H1 (cell line): ENCODE results near the gene ZNHIT3. TPM values are rescaled to one million over a fixed set of nuclear protein-coding genes. Genes with fewer than 3 reads are reported as not detected.
A peak's percentile ranks its signal among the peaks of the same experiment; 100 is the strongest.

Experiments
- CTCF ChIA-PET: fragments of 300-600 bp; sonication (Branson Sonifier 250); formaldehyde crosslinking; loops from one replicate; lab custom pipeline; 2021; ENCODE audit not compliant: partially characterized antibody; lab: Charles Lee
- POLR2A ChIA-PET: fragments of 300-600 bp; sonication (Branson Sonifier 250); formaldehyde crosslinking; loops from one replicate; lab custom pipeline; 2021; ENCODE audit warnings: inconsistent platforms; ENCODE audit not compliant: partially characterized antibody; lab: Charles Lee
- DNase-seq, 2 experiments: peaks; one replicate each; pipeline versions ENCODE4 v3.0.0 to v3.0.0-alpha.2; 2010 to 2022; ENCODE audit warnings: low spot score in 2 of 2, low read depth in 1 of 2, mixed read lengths in 1 of 2
- FAIRE-seq: peaks from 2 replicates; lab custom pipeline; 2011; peaks lifted over from hg19 to GRCh38; lab: Jason Lieb, UNC
- H2AFZ ChIP-seq: 2 replicates; pipeline ENCODE4 v1.8.1; 2012; ENCODE audit warnings: low read length, inconsistent platforms
- H2AK5ac ChIP-seq: 2 replicates; pipeline ENCODE4 v1.6.1; 2013; ENCODE audit warnings: low read depth, low read length
- H2BK120ac ChIP-seq: replicated peaks from 2 replicates; pipeline ENCODE3; 2013; ENCODE audit warnings: low read depth, low read length, inconsistent platforms
- H2BK12ac ChIP-seq: 2 replicates; pipeline ENCODE4 v1.6.1; 2013; ENCODE audit warnings: low read depth, low read length
- H2BK15ac ChIP-seq: 2 replicates; pipeline ENCODE4 v1.6.1; 2013; ENCODE audit warnings: low read length
- H2BK20ac ChIP-seq: 2 replicates; pipeline ENCODE4 v1.6.1; 2013; ENCODE audit warnings: low read length
- H2BK5ac ChIP-seq: 2 replicates; pipeline ENCODE4 v1.6.1; 2013; ENCODE audit warnings: low read depth, low read length
- H3K14ac ChIP-seq: 2 replicates; pipeline ENCODE4 v1.6.1; 2013; ENCODE audit warnings: inconsistent platforms; ENCODE audit not compliant: insufficient read length
- H3K18ac ChIP-seq: 2 replicates; pipeline ENCODE4 v1.6.1; 2013; ENCODE audit warnings: low read length; ENCODE audit errors: extremely low read depth
- H3K23ac ChIP-seq: 2 replicates; pipeline ENCODE4 v1.6.1; 2013; ENCODE audit warnings: inconsistent platforms; ENCODE audit not compliant: insufficient read length
- H3K23me2 ChIP-seq: 2 replicates; pipeline ENCODE4 v1.6.1; 2013; ENCODE audit warnings: low read depth, low read length
- H3K27ac ChIP-seq: 2 replicates; pipeline ENCODE4 v1.6.1; 2011; ENCODE audit warnings: low read depth, low read length, inconsistent platforms
- H3K27me3 ChIP-seq, 4 experiments: replicated peaks in 1 of 4; 1 replicate in 1 of 4; 2 replicates in 3 of 4; pipeline versions ENCODE4 v1.6.1 to v1.8.1; 2011 to 2013; ENCODE audit warnings: low read length in 3 of 4, mild to moderate bottlenecking in 3 of 4, inconsistent platforms in 2 of 4, mixed read lengths in 2 of 4, moderate library complexity in 1 of 4; ENCODE audit not compliant: control insufficient read depth in 3 of 4, insufficient read depth in 3 of 4; ENCODE audit errors: extremely low read depth in 1 of 4
- H3K36me3 ChIP-seq, 4 experiments: 2 replicates each; pipeline versions ENCODE4 v1.6.1 to v1.8.1; 2011 to 2013; ENCODE audit warnings: mild to moderate bottlenecking in 4 of 4, low read length in 3 of 4, moderate library complexity in 2 of 4, control low read depth in 1 of 4, inconsistent platforms in 1 of 4; ENCODE audit not compliant: insufficient read depth in 4 of 4, control insufficient read depth in 2 of 4
- H3K4ac ChIP-seq: replicated peaks from 2 replicates; pipeline ENCODE3; 2013; ENCODE audit warnings: low read length, low read depth, mixed read lengths, inconsistent platforms; ENCODE audit not compliant: insufficient read length
- H3K4me1 ChIP-seq, 4 experiments: replicated peaks in 1 of 4; 1 replicate in 1 of 4; 2 replicates in 3 of 4; pipeline versions ENCODE4 v1.6.1 to v1.8.1; 2011 to 2013; ENCODE audit warnings: low read length in 3 of 4, inconsistent platforms in 2 of 4, mixed read lengths in 1 of 4; ENCODE audit not compliant: insufficient read depth in 4 of 4, control insufficient read depth in 3 of 4
- H3K4me2 ChIP-seq, 2 experiments: 2 replicates each; pipeline versions ENCODE4 v1.6.1 to v1.8.1; 2011 to 2013; ENCODE audit warnings: low read depth in 2 of 2, low read length in 2 of 2, control low read depth in 1 of 2, inconsistent platforms in 1 of 2, mild to moderate bottlenecking in 1 of 2; ENCODE audit not compliant: insufficient read depth in 1 of 2
- H3K4me3 ChIP-seq, 4 experiments: fragments of 200-600, 300-600 bp in 1 of 4; sonication (generic), shearing (Covaris generic), sonication (Bioruptor Twin) in 1 of 4; 2 replicates each; pipeline versions ENCODE4 v1.5.1 to v1.8.1; 2011 to 2016; ENCODE audit warnings: low read length in 4 of 4, low read depth in 3 of 4, control low read depth in 2 of 4, inconsistent platforms in 2 of 4, mild to moderate bottlenecking in 2 of 4, mixed read lengths in 1 of 4, moderate library complexity in 1 of 4; ENCODE audit not compliant: insufficient read depth in 2 of 4; ENCODE audit errors: extremely low read depth in 1 of 4
- H3K56ac ChIP-seq: replicated peaks from 2 replicates; pipeline ENCODE3; 2013; ENCODE audit warnings: low read depth, mild to moderate bottlenecking, mixed read lengths, low read length, inconsistent platforms; ENCODE audit not compliant: insufficient read length
- H3K79me1 ChIP-seq: 2 replicates; pipeline ENCODE4 v1.6.1; 2013; ENCODE audit warnings: low read depth, low read length, control low read depth
- H3K79me2 ChIP-seq, 2 experiments: 2 replicates each; pipeline versions ENCODE4 v1.6.1 to v1.8.1; 2012 to 2013; ENCODE audit warnings: low read length in 2 of 2, mild to moderate bottlenecking in 2 of 2, inconsistent platforms in 1 of 2; ENCODE audit not compliant: insufficient read depth in 2 of 2, control insufficient read depth in 1 of 2
- H3K9ac ChIP-seq, 4 experiments: replicated peaks in 1 of 4; 1 replicate in 1 of 4; 2 replicates in 3 of 4; pipeline versions ENCODE4 v1.6.1 to v1.8.1; 2011 to 2013; ENCODE audit warnings: low read depth in 3 of 4, low read length in 3 of 4, control low read depth in 2 of 4, mild to moderate bottlenecking in 2 of 4, moderate library complexity in 2 of 4, inconsistent platforms in 1 of 4; ENCODE audit errors: extremely low read depth in 1 of 4
- H3K9me3 ChIP-seq, 2 experiments: 2 replicates each; pipeline versions ENCODE4 v1.6.1 to v1.8.1; 2012 to 2013; ENCODE audit warnings: mild to moderate bottlenecking in 2 of 2, moderate library complexity in 2 of 2, control low read depth in 1 of 2, inconsistent platforms in 1 of 2, low read depth in 1 of 2, low read length in 1 of 2, mixed read lengths in 1 of 2; ENCODE audit not compliant: insufficient read depth in 2 of 2
- H4K20me1 ChIP-seq, 2 experiments: replicated peaks in 1 of 2; 2 replicates each; pipeline versions ENCODE3 to v1.8.1; 2011 to 2013; ENCODE audit warnings: inconsistent platforms in 2 of 2, low read length in 2 of 2, mild to moderate bottlenecking in 1 of 2; ENCODE audit not compliant: insufficient read depth in 2 of 2, control insufficient read depth in 1 of 2
- H4K5ac ChIP-seq: 2 replicates; pipeline ENCODE4 v1.6.1; 2013; ENCODE audit warnings: low read length, low read depth, mixed read lengths, inconsistent platforms; ENCODE audit not compliant: insufficient read length
- H4K8ac ChIP-seq: 2 replicates; pipeline ENCODE4 v1.8.0; 2013; ENCODE audit warnings: mild to moderate bottlenecking, moderate library complexity, low read length, inconsistent platforms; ENCODE audit not compliant: insufficient read depth; ENCODE audit errors: extremely low read depth
- H4K91ac ChIP-seq: replicated peaks from 2 replicates; pipeline ENCODE3; 2013; ENCODE audit warnings: low read length, mixed read lengths, inconsistent platforms; ENCODE audit not compliant: insufficient read length
- JUN ChIP-seq: IDR thresholded peaks from 2 replicates; pipeline ENCODE4 v1.6.1; 2011; ENCODE audit warnings: low read depth, mild to moderate bottlenecking, improper control_type of control experiment, low read length
- POLR2A ChIP-seq, 2 experiments: IDR thresholded peaks; 1 replicate in 1 of 2; 2 replicates in 1 of 2; pipeline ENCODE4 v1.6.1; 2011; ENCODE audit warnings: low read depth in 2 of 2, low read length in 2 of 2, mild to moderate bottlenecking in 2 of 2; ENCODE audit errors: control extremely low read depth in 1 of 2
- POLR2AphosphoS5 ChIP-seq: IDR thresholded peaks from 2 replicates; pipeline ENCODE4 v1.6.1; 2011; ENCODE audit warnings: low read depth, low read length
- WGBS, 2 experiments: shearing (Covaris generic) in 1 of 2; methylation state at CpG; one replicate each; pipeline versions ENCODE4 v1.1.6 to v1.1.7; 2013 to 2015; ENCODE audit warnings: low lambda C conversion rate in 2 of 2, mixed read lengths in 2 of 2, inconsistent platforms in 1 of 2, low coverage in 1 of 2, missing lambda C conversion rate in 1 of 2; ENCODE audit not compliant: insufficient replicate concordance in 2 of 2, insufficient coverage in 1 of 2, insufficient read length in 1 of 2; ENCODE audit errors: extremely low coverage in 1 of 2, missing lambda C conversion rate in 1 of 2; 5-methylcytosine and 5-hydroxymethylcytosine counted together
- polyA plus RNA-seq, 7 experiments: library from polyadenylated mRNA; depleted of rRNA in 3 of 7; stranded (reverse) in 5 of 7; unstranded in 2 of 7; fragments of >200 nt in 5 of 7; fragments of 200-250 nt in 2 of 7; gene quantifications; 1 replicate in 5 of 7; 2 replicates in 1 of 7; 4 replicates in 1 of 7; pipeline versions ENCODE4 v1.2.1 to v1.2.3, GENCODE V29; 2011 to 2013; ENCODE audit warnings: missing spikeins in 2 of 7, mixed read lengths in 2 of 7
- total RNA-seq: library from RNA; stranded (reverse); fragmentation: NEBNext Ultra II Directional; extraction: Animal tissue kit (Norgen Biotek cat#: 25700); gene quantifications from 2 replicates; pipeline ENCODE4 v1.2.1, GENCODE V29; 2021

Gene ZNHIT3
- total and polyA plus RNA-seq, 2 of the 8 experiments (the other 6 are each of a cell fraction or from before 2014, with no cell fraction given), result 59.1 to 147 TPM

GRCh38 chr17:36514856-36515255 lies 28.4 kb downstream of the ZNHIT3 start:
- TF ChIP-seq JUN, result no peak
- 0 out of 2 replicates have a peak, but pooled peaks have one; percentile 1 for TF ChIP-seq POLR2AphosphoS5
- peak in 1 of 2 experiments; percentile 2; a peak in 1 of 3 replicates for TF ChIP-seq POLR2A (IDR thresholded peaks at IDR 0.05; ENCODE audit: control extremely low read depth in 1 of 2, low read depth in 2 of 2, low read length in 2 of 2)
- H2BK12ac ChIP-seq, result no peak overlapping the region
- FAIRE-seq, result no peak
- no peak overlapping the region for H2BK120ac ChIP-seq
- no peaks in the 10 kb centered on the region for H3K79me1 ChIP-seq
- H2AK5ac ChIP-seq, result no peak overlapping the region
- no peak overlapping the region for H3K4me3 ChIP-seq
- no peak overlapping the region for H3K23ac ChIP-seq
- H4K8ac ChIP-seq, result no peak overlapping the region
- no peak overlapping the region for H4K5ac ChIP-seq
- H4K91ac ChIP-seq, result no peak overlapping the region
- no peak overlapping the region for H3K56ac ChIP-seq
- no peak overlapping the region for H3K14ac ChIP-seq
- H3K9me3 ChIP-seq, result no peaks in the 10 kb centered on the region
- H3K4me2 ChIP-seq, result no peak overlapping the region
- CTCF ChIA-PET, result interaction anchor here (0.9 kb wide), 1 partner anchor 26 kb away, joined by 3 read pairs; no protein-coding TSS in a partner anchor
- H3K9ac ChIP-seq, result no peak overlapping the region
- no peaks in the 10 kb centered on the region for H3K79me2 ChIP-seq
- POLR2A ChIA-PET, result interaction anchor here (1.0 to 13.9 kb wide), 8 partner anchors 9 to 567 kb away, joined by 3 to 205 read pairs (median 8); partner anchors contain the start of gene MYO19
- no peak for DNase-seq
- no peaks in the 10 kb centered on the region for H3K4me1 ChIP-seq
- H3K27me3 ChIP-seq, result no peaks in the 10 kb centered on the region
- H3K27ac ChIP-seq, result no peak overlapping the region
- WGBS, 2 experiments, result 93% methylated on average over 3 of the region's 3 CpGs; no CpG with 5 or more reads in 1 of the 2 experiments
- H2AFZ ChIP-seq, result no peak overlapping the region
- no peak overlapping the region for H2BK15ac ChIP-seq
- no peak overlapping the region for H2BK20ac ChIP-seq
- H2BK5ac ChIP-seq, result no peak overlapping the region
- H3K18ac ChIP-seq, result no peak overlapping the region
- no peaks in the 10 kb centered on the region for H3K23me2 ChIP-seq
- no peak overlapping the region for H3K4ac ChIP-seq
- peaks cover 24 to 80% (median 41%) of the 10 kb centered on the region in 4 experiments for H3K36me3 ChIP-seq
- peaks cover 7 to 8% of the 10 kb centered on the region in 2 experiments for H4K20me1 ChIP-seq
